Suprapubic skin (tissue), 4 donors: ENCODE data around the gene KAZN.

ENCODE experiments used
- POLR2A ChIP-seq, 2 donors: fragments of 450-650 bp; IDR thresholded peaks; one replicate each; pipeline ENCODE4 v1.6.1; 2017; ENCODE audit warnings: antibody characterized with exemption in 2 of 2, mild to moderate bottlenecking in 2 of 2, moderate library complexity in 2 of 2
- POLR2AphosphoS5 ChIP-seq, 3 donors: sonication (generic); formaldehyde crosslinking; IDR thresholded peaks; one replicate each; pipeline ENCODE4 v1.6.1; 2017; ENCODE audit warnings: antibody characterized with exemption in 3 of 3

GRCh38 chr1:14968251-14968851 lies 369.9 kb downstream of the KAZN start:
- TF ChIP-seq POLR2AphosphoS5 (IDR thresholded peaks at IDR 0.05), result peak in 2 of 3 donors; percentile 12 to 62
- TF ChIP-seq POLR2A (IDR thresholded peaks at IDR 0.05), result no peak
